A204.1 (cell line): Measurements from ENCODE around the gene MXRA7.

Experiments
- FAIRE-seq: peaks from 2 replicates; lab custom pipeline; 2012; peaks lifted over from hg19 to GRCh38; lab: Jason Lieb, UNC

The MXRA7 gene

GRCh38 chr17:76677406-76677805 is 33.4 kb downstream of the MXRA7 start:
- no peak for FAIRE-seq

GRCh38 chr17:76676629-76677028 is 34.1 kb downstream of the MXRA7 start:
- FAIRE-seq, result no peak

DNA sequence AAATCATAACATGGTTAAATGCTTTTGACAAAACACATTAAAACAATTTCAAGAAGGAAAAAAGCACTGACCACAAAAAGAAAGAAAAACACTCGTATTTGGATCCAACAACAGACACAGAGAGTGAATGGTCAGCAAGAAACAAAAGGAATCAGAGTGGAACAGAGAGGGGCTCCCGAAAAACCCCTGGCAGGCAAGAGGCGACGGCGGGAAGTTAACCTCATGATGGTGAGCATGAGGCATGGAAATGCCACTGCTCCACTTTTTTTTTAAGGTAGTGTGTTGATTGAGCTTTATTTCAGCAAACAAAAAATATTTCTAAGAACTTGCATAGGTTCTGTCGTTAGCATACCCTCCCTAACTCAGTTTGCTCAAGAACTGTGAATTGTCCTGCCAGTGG is 35.1 kb downstream of the MXRA7 start:
- FAIRE-seq, result no peak

DNA sequence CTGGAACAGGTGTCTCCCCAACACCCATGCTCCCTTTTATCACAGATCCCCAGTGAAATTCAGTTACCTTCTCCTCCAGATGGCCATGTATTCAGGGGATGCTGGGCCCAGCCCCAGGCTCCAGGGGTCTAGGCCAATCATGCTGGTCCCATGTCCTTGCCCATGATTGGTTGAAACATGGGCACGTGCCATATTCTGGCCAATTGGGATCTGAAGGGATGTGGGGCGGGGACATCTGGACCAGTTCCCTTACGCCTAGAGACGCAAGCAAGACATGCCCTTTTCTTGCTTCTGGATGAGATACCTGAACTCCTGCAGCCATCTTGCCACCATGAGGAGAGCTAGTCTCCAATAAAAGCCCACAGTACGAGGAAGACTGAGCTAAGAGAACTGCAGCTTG is 36.2 kb downstream of the MXRA7 start:
- no peak for FAIRE-seq

DNA sequence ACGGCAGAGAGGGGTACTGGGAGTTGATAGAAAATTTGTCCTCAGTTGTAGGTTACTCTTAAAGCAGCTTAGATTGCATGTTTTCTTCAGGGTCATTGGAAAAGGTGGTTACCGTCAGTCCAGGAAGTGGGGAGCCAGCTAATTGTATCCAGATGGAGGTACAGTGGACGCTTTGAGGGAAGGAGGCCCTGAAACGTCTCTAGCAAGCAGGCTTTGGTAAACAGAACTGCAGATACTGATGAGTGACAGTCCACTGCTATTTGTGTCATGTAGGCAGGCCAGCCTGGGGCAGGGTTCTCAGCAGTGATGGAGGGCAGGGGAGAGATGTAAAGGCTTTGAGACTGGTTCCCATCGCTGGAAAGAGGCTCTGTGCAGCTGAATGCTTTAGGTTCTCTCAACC is 37.0 kb downstream of the MXRA7 start:
- FAIRE-seq, result no peak

- no peak for FAIRE-seq
These were observed 37.9 kb downstream of the MXRA7 start for GRCh38 chr17:76672892-76673291.

DNA sequence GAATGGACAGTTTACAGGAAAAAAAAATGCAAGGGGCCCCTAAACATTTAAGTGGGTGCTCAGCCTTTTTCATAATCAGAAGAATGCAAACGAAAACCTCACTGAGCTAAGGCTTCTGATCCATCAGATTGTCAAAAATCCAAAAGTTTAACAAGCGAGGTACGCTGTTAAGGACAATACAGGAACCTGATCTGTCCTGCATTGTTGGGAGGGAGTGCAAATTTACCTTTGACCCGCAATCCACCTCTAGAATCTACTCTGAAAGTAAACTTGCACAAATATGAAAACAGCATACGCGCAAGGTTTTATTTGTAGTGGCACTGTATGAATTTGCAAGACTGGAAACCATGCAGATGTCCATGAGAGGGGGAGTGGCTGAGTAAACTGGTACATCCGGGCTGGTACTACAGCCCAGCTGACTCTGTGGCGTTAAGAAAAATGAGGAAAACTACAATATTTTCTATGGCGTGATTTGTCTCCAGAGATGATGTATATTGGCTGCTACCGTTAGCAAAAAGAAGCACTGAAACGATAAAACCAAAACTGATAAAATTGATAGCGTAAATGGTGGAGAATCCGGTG is 38.4 kb downstream of the MXRA7 start:
- FAIRE-seq, result no peak

DNA sequence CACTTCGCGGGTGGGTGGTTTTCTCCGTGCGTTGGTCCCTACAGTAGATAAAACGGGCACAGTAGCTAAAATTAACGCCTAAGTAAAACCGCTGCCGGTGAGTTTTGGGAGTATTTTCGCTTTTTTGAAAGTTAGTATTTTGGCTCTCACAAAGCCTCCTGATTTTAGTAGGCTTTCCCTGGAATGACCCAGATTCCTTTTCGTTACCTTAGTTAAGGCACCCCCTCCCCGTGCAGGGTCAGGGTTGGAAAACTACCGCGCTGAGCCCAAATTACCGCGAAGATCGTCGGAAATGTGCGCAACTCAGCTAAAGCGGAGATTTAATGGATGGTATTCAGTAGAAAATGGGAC is 38.9 kb downstream of the MXRA7 start:
- FAIRE-seq, result no peak

DNA sequence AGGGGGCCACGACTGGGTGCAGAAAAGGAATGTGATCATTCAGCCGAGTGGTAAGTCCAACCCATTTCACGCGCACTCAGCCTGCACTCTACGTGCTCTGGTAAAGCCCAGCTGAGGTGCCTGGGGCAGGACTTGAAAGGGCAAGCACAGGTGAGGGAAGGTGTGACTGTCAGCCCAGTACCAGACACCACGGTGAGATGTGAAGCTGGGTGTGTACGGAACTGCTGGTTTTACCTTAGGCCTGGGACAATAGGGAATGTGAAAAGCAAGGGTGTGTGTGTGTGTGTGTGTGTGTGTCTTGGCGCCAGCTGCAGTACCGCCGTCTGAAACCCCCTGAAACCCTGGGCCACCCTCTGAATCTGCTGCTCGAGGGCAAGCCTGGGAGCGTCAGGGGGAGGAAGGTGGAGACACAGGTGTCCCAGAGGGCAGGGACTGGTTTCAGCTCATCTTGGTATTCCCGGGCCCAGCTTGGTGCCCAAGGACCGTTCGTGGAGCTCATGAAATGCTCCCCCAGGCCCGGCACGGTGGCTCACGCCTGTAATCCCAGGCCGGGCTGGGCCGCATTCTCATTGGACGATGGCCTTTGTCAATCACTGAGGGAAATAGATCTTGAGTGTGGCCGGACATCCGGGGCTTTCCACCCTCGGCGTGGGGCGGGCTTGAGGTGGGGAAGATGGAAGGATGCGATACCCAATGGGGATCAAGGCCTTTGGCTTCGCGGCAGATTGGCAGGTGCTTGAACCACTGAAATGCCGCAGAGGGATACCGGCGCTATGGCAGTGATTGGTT is 39.4 kb downstream of the MXRA7 start:
- FAIRE-seq, result peak; percentile 98

GRCh38 chr17:76670718-76671122 is 40.0 kb downstream of the MXRA7 start:
- FAIRE-seq, result no peak

- no peak for FAIRE-seq
These were observed 40.6 kb downstream of the MXRA7 start for GRCh38 chr17:76670020-76670717.

DNA sequence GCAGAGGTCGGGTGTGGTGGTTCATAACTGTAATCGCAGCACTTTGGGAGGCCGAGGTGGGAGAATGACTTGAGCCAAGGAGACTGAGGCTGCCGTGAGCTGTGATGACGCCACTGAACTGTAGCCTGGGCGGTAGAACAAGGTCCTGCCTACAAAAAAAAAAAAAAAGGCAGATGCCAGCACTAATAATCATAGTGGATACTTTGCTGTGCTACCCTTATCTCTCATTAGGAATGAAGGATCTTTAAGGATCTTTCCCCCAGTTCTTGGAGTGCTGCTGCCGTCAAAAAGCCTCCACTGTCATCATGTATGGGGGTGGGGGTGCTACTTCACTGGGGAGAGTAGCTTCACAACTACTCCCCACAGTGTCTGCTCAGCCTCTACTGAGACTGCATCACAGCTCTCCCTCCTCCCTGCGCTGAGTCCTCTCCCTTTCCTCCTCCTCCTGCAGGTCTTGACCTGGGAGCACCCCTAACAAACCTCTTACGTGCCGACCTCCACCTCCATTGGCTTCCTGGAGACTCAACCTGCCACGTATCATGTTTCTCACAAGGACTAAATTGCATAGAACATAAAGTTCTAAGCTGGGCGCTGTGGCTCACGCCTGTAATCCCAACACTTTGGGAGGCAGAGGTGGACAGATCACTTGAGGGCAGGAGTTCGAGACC is 42.8 kb downstream of the MXRA7 start:
- no peak for FAIRE-seq

- no peak for FAIRE-seq
These were observed 43.3 kb downstream of the MXRA7 start for GRCh38 chr17:76667491-76667755.

DNA sequence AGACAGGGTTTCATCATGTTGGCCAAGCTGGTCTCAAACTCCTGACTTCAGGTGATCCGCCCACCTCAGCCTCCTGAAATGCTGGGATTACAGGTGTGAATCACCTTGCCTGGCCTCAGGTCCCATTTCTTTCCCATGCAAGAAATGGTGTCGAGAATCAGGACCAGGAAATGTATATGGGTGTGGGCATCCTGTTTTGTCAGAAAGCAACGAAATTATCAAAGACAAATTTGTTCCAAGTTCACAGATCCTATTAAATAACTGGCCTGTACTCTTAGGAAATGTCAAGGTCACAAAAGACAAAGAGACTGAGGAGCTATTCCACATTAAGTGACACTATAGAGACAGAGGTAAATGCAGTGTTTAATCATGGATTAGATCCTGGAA is 50.1 kb downstream of the MXRA7 start:
- no peak for FAIRE-seq

GRCh38 chr17:76659928-76660655 is 50.7 kb downstream of the MXRA7 start:
- FAIRE-seq, result no peak

GRCh38 chr17:76658242-76658662 is 52.5 kb downstream of the MXRA7 start:
- no peak for FAIRE-seq

DNA sequence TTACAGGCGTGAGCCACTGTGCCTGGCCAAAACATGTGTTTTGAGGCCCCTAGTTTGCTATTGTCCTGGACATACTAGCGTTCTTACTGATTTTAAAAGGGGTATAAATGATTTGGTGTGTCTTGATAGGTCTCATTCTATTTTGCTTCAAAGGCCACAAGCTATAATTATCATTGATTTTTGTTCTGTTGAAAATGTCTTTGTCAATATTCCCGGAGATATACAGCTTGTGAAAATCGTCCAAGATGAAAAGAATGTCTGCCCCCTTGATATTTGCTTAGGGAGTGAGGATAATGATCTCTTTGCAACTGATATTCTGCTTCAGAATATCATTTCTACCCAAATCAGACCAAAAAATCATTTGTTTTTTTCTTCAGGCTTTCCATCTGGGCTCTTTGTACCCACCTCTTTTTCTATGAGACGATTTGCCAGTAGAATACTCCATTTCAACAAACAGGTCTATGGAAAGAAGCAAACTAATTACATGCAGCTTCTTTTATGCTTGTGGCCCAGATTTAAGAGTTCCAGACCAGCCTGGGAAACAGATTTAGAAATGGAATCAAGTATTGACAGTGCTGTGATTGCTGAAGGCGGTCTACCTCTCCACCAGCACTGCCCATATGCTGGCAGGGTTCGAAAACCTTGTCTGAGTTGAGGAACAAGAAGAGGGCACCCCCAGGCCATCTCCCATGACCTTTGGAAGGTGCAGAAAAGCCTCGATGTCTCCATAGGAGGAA is 53.1 kb downstream of the MXRA7 start:
- FAIRE-seq, result no peak

- no peak for FAIRE-seq
These were observed 56.4 kb downstream of the MXRA7 start for GRCh38 chr17:76654408-76654807.

DNA sequence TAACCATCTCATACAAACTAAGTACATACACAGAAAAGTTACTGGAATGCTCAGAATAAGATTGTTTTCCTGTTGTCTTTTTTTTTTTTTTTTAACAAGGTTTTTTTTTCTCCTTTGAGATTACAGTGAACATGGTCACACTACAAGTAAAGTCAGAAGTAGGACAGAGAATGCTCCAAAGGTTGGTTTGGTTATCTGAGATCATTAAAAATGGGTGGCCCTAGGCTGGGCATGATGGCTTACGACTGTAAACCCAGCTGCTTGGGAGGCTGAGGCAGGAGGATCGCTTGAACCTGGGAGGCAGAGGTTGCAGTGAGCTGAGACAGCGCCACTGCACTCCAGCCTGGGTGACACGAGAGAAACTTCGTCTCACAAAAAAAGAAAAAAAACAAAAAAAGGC is 60.3 kb downstream of the MXRA7 start:
- no peak for FAIRE-seq

GRCh38 chr17:76646712-76647111 is 64.1 kb downstream of the MXRA7 start:
- FAIRE-seq, result no peak

- no peak for FAIRE-seq
These were observed 65.3 kb downstream of the MXRA7 start for GRCh38 chr17:76645481-76645880.

DNA sequence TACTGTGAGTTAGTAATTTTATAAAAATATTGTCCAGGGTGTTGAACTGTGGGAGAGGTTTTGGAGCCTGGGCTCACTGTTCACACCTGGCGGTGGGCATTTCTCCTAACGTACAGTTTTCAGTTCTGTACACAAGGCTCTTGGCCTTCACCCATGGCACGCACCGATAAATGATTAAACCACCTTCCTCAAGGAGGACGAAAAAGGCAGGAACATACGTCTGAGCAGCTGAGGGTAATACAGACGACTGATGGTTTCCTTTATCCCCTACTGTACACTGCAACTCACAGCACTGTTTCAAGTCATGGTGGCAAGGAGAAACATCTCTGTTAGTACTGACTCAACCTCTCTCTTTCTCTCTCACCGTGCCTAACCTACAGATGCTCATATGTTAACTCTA is 65.8 kb downstream of the MXRA7 start:
- FAIRE-seq, result no peak
